Testis (tissue), 2 donors: ENCODE data around the gene ZNF555.
"Not testable (repeated sequence)": the region's sequence is repeated elsewhere in the genome, so short reads cannot be mapped to it uniquely, and the experiment has no call there.

Source experiments
- POLR2A ChIP-seq: fragments of 450-650 bp; IDR thresholded peaks from one replicate; pipeline ENCODE4 v1.6.1; 2017; ENCODE audit warnings: antibody characterized with exemption, mild to moderate bottlenecking, moderate library complexity
- TF ChIP-seq, protein P1 (sequence below), 3 experiments: fragments of 450-650 bp in 2 of 3; fragments of 200-600 bp in 1 of 3; sonication (generic) in 1 of 3; IDR thresholded peaks; one replicate each; pipeline ENCODE4 v1.5.1; 2016 to 2019; ENCODE audit warnings: antibody characterized with exemption in 3 of 3, mild to moderate bottlenecking in 2 of 3, moderate library complexity in 1 of 3

DNA sequence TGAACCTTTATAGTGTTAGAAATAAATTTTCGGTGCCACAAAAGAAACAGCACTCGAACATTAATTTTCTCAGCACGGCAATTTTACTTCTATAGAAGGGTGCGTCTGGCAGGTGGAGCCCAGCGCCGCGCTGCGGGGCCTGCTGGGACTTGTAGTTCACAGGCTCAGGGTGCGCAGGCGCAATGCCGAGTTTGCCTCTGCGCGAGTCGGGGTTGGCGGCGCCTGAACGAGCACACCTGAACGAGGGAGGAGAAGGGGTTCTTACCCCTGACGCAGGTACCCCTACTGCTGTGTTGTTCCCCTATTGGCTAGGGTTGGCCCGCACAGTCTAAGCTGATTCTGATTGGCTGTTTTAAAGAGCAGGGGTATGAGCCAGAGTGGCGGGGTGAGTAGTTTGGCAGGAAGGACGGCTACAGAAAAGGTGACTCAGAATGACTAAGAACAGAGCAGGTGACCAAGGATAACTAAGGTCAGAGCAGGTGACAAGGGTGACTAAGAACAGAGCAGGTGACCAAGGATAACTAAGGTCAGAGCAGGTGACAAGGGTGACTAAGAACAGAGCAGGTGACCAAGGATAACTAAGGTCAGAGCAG is 23.9 kb upstream of the ZNF555 start:
- TF ChIP-seq, protein P1, sequence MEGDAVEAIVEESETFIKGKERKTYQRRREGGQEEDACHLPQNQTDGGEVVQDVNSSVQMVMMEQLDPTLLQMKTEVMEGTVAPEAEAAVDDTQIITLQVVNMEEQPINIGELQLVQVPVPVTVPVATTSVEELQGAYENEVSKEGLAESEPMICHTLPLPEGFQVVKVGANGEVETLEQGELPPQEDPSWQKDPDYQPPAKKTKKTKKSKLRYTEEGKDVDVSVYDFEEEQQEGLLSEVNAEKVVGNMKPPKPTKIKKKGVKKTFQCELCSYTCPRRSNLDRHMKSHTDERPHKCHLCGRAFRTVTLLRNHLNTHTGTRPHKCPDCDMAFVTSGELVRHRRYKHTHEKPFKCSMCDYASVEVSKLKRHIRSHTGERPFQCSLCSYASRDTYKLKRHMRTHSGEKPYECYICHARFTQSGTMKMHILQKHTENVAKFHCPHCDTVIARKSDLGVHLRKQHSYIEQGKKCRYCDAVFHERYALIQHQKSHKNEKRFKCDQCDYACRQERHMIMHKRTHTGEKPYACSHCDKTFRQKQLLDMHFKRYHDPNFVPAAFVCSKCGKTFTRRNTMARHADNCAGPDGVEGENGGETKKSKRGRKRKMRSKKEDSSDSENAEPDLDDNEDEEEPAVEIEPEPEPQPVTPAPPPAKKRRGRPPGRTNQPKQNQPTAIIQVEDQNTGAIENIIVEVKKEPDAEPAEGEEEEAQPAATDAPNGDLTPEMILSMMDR (IDR thresholded peaks at IDR 0.05), result not testable (repeated sequence)
- not testable (repeated sequence) for TF ChIP-seq POLR2A
